Kasumi-1 (cell line): ENCODE data around the gene DNAJC11.

Experiments
- DNase-seq, 2 experiments: peaks; one replicate each; lab custom pipeline; 2025; lab: John Stamatoyannopoulos, UW

DNAJC11 gene

DNA sequence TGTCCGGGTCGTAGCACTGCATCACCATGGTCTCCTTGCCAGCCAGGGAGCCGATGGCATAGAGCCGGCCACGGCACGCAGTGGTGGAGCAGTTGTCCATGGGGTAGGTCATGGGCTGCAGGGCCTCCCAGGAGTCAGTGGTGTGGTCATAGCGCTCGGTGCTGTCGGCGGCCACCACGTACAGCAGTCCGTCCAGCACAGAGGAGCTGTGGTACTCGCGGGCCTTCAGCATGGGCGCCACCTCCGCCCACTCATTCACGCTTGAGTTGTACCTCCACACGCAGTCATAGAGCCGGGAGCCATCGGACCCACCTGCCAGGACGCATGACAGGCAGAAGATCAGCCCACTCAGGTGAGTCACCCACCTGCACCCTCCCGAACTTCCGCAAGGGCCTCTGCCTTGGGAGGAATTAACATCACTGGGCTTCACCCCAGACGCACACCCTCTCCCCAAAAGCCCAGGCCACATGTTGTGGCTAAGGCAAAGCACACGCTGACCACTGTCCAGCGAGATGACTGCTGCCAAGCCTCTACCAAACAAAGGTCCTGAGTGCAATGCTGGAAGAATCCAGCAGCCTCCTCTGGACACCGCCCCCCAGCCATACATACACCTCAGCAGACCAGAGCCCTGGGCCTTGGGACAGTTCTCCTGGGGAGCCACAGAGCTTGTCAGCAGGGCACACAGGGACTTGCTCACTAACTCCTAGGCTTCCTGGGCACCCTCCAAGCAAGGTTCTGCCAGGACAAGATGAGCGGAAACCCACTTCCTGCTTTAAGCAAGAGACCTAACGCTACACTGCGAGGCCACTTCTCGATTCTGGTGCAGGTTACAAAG is 102.3 kb downstream of the DNAJC11 start:
- DNase-seq: peak; percentile 89 to 92

DNA sequence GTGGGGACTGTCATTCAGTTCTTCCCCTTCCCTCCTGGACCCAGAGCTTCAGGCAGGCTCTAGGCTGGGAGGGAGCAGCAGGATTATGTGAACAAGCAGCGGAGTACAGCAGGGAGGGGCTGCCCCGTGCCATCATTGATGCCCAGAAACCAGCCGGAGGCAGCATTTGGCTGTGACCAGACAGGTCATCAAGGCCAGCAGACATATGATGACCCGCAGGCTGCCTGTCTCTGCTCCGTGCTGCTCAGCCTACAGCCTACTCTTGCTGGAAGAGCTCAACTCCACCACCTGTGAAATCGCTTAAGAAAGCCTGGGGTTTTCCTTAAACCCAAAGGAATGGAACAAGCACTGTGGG is 103.9 kb downstream of the DNAJC11 start:
- DNase-seq: no peak

GRCh38 chr1:6596886-6597776 is 104.5 kb downstream of the DNAJC11 start:
- DNase-seq: no peak

- no peak for DNase-seq
These were observed 105.3 kb downstream of the DNAJC11 start for GRCh38 chr1:6596351-6596750.

DNA sequence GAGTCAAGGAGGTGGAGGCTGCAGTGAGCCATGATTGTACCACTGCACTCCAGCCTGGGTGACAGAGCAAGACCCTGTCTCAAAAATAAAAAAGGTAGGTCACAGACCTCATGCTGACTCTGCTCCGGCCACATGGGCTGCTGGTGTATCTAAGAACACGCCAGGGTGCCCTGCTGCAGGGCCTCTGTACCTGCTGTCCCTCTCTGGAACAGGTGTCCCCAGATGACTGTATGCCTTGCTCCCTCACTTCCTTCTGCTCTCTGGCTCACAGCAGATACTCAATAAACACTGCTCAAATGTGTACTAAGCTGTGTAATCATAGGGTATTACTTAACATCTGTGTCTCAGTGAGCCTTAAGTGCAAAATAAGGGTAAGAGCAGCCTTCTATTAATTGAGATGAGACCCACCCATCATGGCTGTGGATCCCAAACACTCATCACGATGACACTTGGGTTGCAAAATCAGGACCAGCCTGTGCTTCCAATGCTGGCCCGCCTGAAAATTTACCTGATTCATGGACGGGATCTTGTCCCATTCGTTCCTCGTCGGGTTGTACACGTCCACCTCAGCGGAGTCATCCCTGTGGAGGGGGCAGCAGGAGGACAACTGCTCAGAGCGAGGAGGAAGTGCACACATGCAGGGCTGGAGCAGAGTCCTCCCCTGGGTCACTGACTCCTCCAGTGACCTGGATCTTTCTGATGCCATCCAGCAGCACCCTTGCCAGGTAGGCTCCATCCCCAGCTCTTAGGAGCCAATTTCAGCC is 106.5 kb downstream of the DNAJC11 start:
- DNase-seq: no peak

- DNase-seq: no peak
These were observed 107.8 kb downstream of the DNAJC11 start for GRCh38 chr1:6593810-6594209.

DNA sequence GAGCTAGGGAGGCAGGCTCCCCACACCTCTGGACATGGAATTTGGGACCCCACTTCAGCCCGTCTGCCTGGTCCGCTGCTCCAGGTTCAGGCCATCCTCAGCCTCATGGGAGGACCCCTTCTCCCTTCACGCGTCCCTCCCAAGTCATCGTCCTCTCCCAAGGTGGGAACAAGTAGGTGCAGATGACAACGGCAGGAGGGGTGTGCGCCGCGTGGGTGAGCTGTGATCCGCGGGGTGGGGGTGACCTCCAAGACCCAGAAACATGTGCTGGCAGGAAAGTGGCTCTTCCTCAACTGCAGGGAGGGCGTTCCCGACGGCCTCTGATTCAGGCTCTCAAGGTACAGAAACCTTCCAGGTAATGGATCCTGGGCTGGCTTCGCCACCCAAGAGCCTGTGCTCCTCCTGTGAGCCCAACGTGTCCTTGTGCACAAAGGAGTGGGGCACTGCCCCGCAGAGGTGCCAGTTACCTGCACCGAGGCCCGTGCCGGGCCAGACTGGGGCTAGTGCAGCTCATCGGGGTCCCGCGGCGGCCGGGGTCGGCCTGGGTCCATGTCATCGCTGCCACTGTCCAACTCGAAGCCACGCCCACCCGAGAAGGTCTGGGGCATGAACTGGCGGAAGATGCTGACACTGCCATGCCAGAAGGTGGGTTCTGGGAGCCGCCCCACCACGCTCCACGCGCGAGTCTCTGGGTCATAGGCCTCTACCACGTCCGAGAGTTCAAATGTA is 108.6 kb downstream of the DNAJC11 start:
- DNase-seq: no peak

GRCh38 chr1:6592441-6592840 is 109.2 kb downstream of the DNAJC11 start:
- no peak for DNase-seq

DNA sequence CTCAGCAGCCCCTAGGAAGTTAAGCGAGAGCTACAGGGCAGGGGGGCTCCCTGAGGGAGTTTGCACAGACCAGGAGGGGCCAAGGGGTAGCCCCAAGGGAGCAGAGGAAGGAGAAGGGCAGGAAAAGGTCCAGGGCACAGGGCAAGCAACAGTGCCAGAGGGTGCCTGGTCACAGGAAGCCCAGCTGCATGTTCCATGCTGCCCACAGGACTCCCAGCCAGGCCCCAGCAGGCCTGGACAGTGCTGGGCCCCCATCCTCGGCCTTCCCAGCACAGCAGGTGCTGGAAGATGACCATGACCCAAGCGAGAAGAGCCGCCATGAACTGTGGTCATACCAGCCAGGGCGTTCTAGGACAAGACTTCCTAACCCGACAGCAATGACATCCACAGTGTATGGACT is 110.0 kb downstream of the DNAJC11 start:
- no peak for DNase-seq

DNA sequence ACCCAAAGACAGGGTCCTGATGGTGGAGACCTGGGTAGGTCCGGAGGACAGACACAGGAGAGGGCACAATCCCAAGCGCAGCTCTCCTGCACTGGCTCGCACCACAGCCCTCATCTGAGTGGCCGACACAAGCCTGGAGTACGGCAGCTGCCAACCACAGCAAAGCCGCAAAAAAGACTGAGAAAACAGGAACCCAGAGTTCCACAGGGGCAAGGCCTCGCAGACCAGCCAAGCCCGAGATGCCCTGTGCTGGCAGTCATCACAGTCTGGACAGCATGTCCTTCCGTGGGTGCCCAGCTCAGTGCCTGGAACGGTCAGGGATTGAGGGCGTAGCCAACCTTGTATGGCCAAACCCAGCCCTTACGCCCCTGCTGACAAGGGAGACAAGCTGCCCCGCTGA is 110.4 kb downstream of the DNAJC11 start:
- DNase-seq: peak; percentile 17 to 19

GRCh38 chr1:6590046-6590445 is 111.6 kb downstream of the DNAJC11 start:
- DNase-seq: no peak

DNA sequence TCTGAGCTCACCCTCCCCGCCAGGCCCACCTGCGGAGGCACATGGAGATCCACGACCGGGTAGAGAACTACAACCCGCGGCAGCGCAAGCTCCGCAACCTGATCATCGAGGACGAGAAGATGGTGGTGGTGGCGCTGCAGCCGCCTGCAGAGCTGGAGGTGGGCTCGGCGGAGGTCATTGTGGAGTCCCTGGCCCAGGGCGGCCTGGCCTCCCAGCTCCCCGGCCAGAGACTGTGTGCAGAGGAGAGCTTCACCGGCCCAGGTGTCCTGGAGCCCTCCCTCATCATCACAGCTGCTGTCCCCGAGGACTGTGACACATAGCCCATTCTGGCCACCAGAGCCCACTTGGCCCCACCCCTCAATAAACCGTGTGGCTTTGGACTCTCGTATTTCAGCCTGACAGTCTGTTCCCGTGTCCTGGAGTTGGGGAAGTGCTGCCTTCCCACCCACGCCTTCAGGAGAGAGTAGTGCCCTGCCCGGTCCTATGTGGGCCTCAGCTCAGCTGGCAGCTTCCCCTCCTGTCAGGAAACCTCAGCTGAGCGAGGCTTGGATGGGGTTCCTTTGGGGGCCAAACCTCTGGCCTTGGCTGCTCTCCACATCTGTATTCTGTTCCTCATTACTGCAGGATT is 112.6 kb downstream of the DNAJC11 start:
- DNase-seq: peak; percentile 74 to 84

GRCh38 chr1:6588128-6588892 is 113.3 kb downstream of the DNAJC11 start:
- no peak for DNase-seq

DNA sequence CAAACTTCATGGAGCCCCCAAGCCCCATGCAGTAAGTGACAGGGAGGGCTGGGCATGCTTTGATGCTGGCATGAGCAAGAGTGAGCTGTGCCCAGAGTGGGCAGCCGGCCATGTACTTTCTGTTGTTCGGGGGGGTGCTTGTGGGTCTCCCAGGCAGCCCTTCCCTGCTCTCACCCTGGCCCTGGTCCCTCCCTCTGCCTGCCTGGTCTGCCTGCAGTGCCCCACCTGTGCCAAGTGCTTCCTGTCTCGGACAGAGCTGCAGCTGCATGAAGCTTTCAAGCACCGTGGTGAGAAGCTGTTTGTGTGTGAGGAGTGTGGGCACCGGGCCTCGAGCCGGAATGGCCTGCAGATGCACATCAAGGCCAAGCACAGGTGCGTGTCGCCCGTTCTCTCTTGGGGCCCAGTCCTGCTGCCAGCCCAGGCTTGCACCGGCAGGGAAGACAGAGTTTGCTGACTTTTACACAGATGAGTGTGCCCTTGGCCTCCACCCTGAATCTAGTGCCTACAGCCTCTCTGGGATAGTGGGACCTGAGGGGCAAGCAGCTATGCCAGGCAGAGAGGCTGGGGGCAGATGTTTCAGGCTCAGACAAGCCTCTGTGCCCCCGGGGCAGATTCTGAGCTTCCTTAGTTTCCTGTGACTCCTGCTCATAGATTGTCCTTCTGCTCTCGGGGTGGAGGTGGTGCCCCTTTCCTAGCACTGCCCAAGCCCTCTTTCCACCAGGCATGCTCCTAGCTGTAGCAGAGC is 114.2 kb downstream of the DNAJC11 start:
- no peak for DNase-seq

- DNase-seq: no peak
These were observed 115.2 kb downstream of the DNAJC11 start for GRCh38 chr1:6586404-6586816.

DNA sequence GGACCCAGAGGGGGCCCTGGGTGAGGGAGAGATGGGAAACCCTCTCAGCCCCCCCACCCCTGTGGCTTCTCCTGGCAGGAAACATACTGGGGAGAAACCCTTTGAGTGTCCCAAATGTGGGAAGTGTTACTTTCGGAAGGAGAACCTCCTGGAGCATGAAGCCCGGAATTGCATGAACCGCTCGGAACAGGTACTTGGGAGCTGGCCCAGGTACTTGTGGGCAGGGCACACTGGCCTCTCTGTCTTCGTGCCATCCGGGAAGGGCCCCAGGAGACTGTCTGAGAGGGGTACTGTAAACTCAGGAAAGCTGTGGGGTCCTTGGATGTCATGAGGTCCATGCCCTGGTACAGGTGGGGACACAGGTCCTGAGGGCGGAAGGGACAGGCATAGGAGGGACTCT is 115.8 kb downstream of the DNAJC11 start:
- DNase-seq: no peak

DNA sequence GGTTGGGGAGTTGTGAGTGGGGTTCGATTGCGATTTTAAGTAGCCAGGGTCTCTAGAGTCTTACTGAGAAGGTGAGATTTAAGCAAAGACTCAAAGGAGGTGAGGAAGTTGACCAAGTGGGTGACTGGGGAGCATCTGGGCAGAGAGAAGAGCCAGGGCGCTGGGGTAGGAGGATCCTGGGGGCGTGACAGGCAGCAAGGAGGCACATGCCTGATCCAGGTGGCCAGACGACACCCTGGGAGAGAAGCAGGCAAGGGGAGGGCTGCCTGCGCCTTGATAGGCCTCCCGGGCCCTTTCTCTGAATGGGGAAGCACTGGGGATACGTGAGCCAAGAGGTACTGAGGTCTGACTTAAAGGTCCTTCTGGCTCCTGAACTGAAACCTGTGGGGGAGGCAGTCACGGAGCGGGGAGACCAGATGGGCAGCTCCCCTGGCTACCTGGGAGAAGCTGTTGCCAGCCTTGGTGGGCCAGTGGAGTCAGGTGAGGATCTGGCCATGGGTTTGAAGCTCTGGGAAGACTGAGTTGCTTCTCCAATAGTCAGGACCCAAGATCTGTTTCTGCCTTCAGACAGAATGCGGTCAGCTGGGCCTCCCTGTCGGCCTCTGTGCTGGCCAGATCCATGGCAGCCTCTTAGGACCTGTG is 116.4 kb downstream of the DNAJC11 start:
- no peak for DNase-seq
